Fibroblast of lung (primary cell): ENCODE measurements around the gene KCTD19. TPM values are rescaled to one million over a fixed set of nuclear protein-coding genes. Genes with fewer than 3 reads are reported as not detected.

ENCODE experiments used
- DNase-seq, 2 donors: peaks; one replicate each; pipeline versions ENCODE4 v3.0.0 to v3.0.0-alpha.2; 2010; ENCODE audit warnings: low read depth in 2 of 2
- H2AFZ ChIP-seq: 2 replicates; pipeline ENCODE4 v1.5.1; 2012; ENCODE audit warnings: low read length, control low read depth, inconsistent platforms
- H3K27ac ChIP-seq: 2 replicates; pipeline ENCODE4 v1.5.1; 2011; ENCODE audit warnings: low read length, control low read depth; ENCODE audit not compliant: insufficient read depth
- H3K27me3 ChIP-seq: 2 replicates; pipeline ENCODE4 v1.5.1; 2011; ENCODE audit warnings: mild to moderate bottlenecking, low read length; ENCODE audit not compliant: control insufficient read depth, insufficient read depth
- H3K36me3 ChIP-seq: 2 replicates; pipeline ENCODE4 v1.5.1; 2011; ENCODE audit warnings: low read length; ENCODE audit not compliant: control insufficient read depth, insufficient read depth
- H3K4me1 ChIP-seq: 2 replicates; pipeline ENCODE4 v1.5.1; 2011; ENCODE audit warnings: low read length; ENCODE audit not compliant: control insufficient read depth, insufficient read depth; ENCODE audit errors: extremely low read depth
- H3K4me2 ChIP-seq: 2 replicates; pipeline ENCODE4 v1.5.1; 2011; ENCODE audit warnings: low read length, control low read depth; ENCODE audit not compliant: insufficient read depth; ENCODE audit errors: extremely low read depth
- H3K4me3 ChIP-seq, 4 experiments: fragments of 200-600 bp in 1 of 4; sonication (generic) in 1 of 4; replicated peaks in 1 of 4; 2 replicates each; pipeline ENCODE4 v1.5.1; 2011 to 2016; ENCODE audit warnings: low read length in 4 of 4, low read depth in 3 of 4, mild to moderate bottlenecking in 3 of 4, control low read depth in 2 of 4, inconsistent platforms in 1 of 4, mixed read lengths in 1 of 4; ENCODE audit not compliant: insufficient read depth in 1 of 4; ENCODE audit errors: control extremely low read depth in 1 of 4
- H3K79me2 ChIP-seq: 2 replicates; pipeline ENCODE4 v1.5.1; 2012; ENCODE audit warnings: mild to moderate bottlenecking, low read length, inconsistent platforms; ENCODE audit not compliant: control insufficient read depth, insufficient read depth
- H3K9ac ChIP-seq: 2 replicates; pipeline ENCODE4 v1.5.1; 2011; ENCODE audit warnings: mild to moderate bottlenecking, low read length, control low read depth; ENCODE audit not compliant: insufficient read depth
- H3K9me3 ChIP-seq: 2 replicates; pipeline ENCODE4 v1.5.1; 2012; ENCODE audit warnings: low read depth, low read length; ENCODE audit not compliant: control insufficient read depth, insufficient read depth
- H4K20me1 ChIP-seq: 2 replicates; pipeline ENCODE4 v1.5.1; 2011; ENCODE audit warnings: low read length; ENCODE audit not compliant: control insufficient read depth, insufficient read depth; ENCODE audit errors: extremely low read depth
- EZH2 ChIP-seq: IDR thresholded peaks from 2 replicates; pipeline ENCODE4 v1.5.1; 2012; ENCODE audit warnings: low read length, control low read depth, mild to moderate bottlenecking; ENCODE audit errors: missing control alignments
- polyA plus RNA-seq, 2 donors: library from polyadenylated mRNA; depleted of rRNA in 1 of 2; stranded (reverse) in 1 of 2; unstranded in 1 of 2; fragments of >200 nt; gene quantifications; 2 replicates each; pipeline ENCODE4 v1.2.1, GENCODE V29; 2011 to 2012; ENCODE audit warnings: missing spikeins in 1 of 2
- total RNA-seq: library from RNA; depleted of rRNA; stranded (reverse); fragments of >200 nt; gene quantifications from 2 replicates; pipeline ENCODE4 v1.2.1, GENCODE V29; 2014
- TF ChIP-seq, protein P1 (sequence below), 2 donors: IDR thresholded peaks in 1 of 2; conservative IDR thresholded peaks in 1 of 2; 1 replicate in 1 of 2; 2 replicates in 1 of 2; pipeline ENCODE4 v1.5.1; 2011 to 2012; ENCODE audit warnings: low read length in 2 of 2, control low read depth in 1 of 2, inconsistent platforms in 1 of 2, low read depth in 1 of 2, mild to moderate bottlenecking in 1 of 2

KCTD19 gene
- total and polyA plus RNA-seq, 2 donors (not counting 1 experiment from before 2014, with no cell fraction given) = 0.17 TPM; not detected in 1

DNA sequence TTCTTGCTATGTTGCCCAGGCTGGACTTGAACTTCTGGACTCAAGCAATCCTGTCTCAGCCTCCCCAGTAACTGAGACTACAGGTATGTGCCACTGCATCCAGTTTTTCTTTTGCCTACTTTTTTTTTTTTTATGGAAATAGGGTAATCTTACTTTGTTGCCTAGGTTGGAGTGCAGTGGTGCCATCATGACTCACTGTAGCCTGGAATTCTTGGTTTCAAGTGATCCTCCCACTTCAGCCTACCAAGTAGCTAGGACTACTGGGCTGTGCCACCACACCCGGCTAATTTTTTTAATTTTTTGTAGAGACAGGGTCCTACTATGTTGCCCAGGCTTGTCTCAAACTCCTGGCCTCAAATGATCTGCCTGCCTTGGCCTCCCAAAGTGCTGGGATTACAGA is 10.1 kb upstream of the KCTD19 start:
- no peak overlapping the region for H3K4me2 ChIP-seq
- no peak overlapping the region for H3K9ac ChIP-seq
- DNase-seq = peak in 1 of 2 donors; percentile 10
- TF ChIP-seq, protein P1, sequence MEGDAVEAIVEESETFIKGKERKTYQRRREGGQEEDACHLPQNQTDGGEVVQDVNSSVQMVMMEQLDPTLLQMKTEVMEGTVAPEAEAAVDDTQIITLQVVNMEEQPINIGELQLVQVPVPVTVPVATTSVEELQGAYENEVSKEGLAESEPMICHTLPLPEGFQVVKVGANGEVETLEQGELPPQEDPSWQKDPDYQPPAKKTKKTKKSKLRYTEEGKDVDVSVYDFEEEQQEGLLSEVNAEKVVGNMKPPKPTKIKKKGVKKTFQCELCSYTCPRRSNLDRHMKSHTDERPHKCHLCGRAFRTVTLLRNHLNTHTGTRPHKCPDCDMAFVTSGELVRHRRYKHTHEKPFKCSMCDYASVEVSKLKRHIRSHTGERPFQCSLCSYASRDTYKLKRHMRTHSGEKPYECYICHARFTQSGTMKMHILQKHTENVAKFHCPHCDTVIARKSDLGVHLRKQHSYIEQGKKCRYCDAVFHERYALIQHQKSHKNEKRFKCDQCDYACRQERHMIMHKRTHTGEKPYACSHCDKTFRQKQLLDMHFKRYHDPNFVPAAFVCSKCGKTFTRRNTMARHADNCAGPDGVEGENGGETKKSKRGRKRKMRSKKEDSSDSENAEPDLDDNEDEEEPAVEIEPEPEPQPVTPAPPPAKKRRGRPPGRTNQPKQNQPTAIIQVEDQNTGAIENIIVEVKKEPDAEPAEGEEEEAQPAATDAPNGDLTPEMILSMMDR (conservative IDR thresholded peaks at IDR 0.05 in 1 of 2, IDR thresholded peaks at IDR 0.05 in 1 of 2; ENCODE audit: low read depth in 1 of 2, low read length in 2 of 2) = no peak
- no peak for TF ChIP-seq EZH2
- H3K9me3 ChIP-seq = no peaks in the 10 kb centered on the region
- no peaks in the 10 kb centered on the region for H4K20me1 ChIP-seq
- no peaks in the 10 kb centered on the region for H3K79me2 ChIP-seq
- no peaks in the 10 kb centered on the region for H3K4me1 ChIP-seq
- H3K27ac ChIP-seq = no peak overlapping the region
- H3K27me3 ChIP-seq = no peaks in the 10 kb centered on the region
- H3K36me3 ChIP-seq = no peaks in the 10 kb centered on the region
- H2AFZ ChIP-seq = no peak overlapping the region
- H3K4me3 ChIP-seq = no peak overlapping the region

DNA sequence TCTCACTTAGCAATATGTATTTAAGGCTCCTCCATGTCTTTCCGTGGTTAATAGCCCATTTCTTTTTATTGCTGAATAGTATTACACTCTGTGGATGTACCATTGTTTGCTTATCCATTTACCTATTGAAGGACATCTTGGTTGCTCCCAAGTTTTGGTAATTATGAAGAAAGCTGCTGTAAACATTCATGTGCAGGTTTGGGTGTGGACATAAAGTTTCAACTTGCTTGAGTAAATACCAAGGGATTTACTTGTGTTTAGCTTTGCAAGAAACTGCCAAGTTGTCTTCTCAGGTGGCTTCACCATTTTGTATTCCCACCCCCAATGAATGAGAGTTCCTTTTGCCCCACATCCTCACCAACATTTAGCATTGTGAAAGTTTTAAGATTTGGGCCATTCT is 9.6 kb upstream of the KCTD19 start:
- no peaks in the 10 kb centered on the region for H4K20me1 ChIP-seq
- TF ChIP-seq EZH2 = no peak
- TF ChIP-seq, protein P1 (conservative IDR thresholded peaks at IDR 0.05 in 1 of 2, IDR thresholded peaks at IDR 0.05 in 1 of 2; ENCODE audit: low read depth in 1 of 2, low read length in 2 of 2) = no peak
- no peaks in the 10 kb centered on the region for H3K79me2 ChIP-seq
- no peaks in the 10 kb centered on the region for H3K36me3 ChIP-seq
- DNase-seq = no peak
- H3K4me3 ChIP-seq = no peak overlapping the region
- no peak overlapping the region for H3K4me2 ChIP-seq
- H3K27ac ChIP-seq = no peak overlapping the region
- no peaks in the 10 kb centered on the region for H3K9me3 ChIP-seq
- H3K9ac ChIP-seq = no peak overlapping the region
- no peaks in the 10 kb centered on the region for H3K4me1 ChIP-seq
- no peak overlapping the region for H2AFZ ChIP-seq
- no peaks in the 10 kb centered on the region for H3K27me3 ChIP-seq

DNA sequence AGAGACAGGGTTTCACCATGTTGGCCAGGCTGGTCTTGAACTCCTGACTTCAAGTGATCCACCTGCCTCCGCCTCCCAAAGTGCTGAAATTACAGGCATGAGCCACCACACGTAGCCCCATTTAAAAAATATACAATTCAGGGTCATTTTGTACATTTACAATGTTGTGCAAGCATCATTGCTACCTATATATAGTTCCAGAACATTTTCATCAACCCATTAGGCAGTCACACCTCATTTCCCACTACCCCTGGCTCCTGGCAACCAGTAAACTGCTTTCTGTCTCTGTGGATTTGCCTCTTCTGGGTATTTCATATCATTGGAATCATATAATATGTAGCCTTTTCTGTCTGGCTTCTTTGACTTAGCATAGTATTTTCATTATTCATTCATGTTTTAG is 6.8 kb upstream of the KCTD19 start:
- Histone ChIP-seq H3K27me3 (no peaks in the 10 kb centered on the region), H4K20me1 (no peaks in the 10 kb centered on the region), H3K36me3 (no peaks in the 10 kb centered on the region), H3K9ac (no peak overlapping the region), H2AFZ (no peak overlapping the region), H3K27ac (no peak overlapping the region), H3K4me1 (no peaks in the 10 kb centered on the region), H3K79me2 (no peaks in the 10 kb centered on the region), H3K9me3 (no peaks in the 10 kb centered on the region), H3K4me2 (no peak overlapping the region), H3K4me3 (no peak overlapping the region)
- DNase-seq = no peak
- TF ChIP-seq, protein P1 (conservative IDR thresholded peaks at IDR 0.05 in 1 of 2, IDR thresholded peaks at IDR 0.05 in 1 of 2; ENCODE audit: low read depth in 1 of 2, low read length in 2 of 2) = no peak
- no peak for TF ChIP-seq EZH2
